SKM-1 (cell line): ENCODE measurements around the gene LASP1.
"Not testable (repeated sequence)": the region's sequence is repeated elsewhere in the genome, so short reads cannot be mapped to it uniquely, and the experiment has no call there.

Experiments
- DNase-seq: peaks from one replicate; lab custom pipeline; 2025; ENCODE audit not compliant: unreplicated experiment; lab: John Stamatoyannopoulos, UW

The LASP1 gene

DNA sequence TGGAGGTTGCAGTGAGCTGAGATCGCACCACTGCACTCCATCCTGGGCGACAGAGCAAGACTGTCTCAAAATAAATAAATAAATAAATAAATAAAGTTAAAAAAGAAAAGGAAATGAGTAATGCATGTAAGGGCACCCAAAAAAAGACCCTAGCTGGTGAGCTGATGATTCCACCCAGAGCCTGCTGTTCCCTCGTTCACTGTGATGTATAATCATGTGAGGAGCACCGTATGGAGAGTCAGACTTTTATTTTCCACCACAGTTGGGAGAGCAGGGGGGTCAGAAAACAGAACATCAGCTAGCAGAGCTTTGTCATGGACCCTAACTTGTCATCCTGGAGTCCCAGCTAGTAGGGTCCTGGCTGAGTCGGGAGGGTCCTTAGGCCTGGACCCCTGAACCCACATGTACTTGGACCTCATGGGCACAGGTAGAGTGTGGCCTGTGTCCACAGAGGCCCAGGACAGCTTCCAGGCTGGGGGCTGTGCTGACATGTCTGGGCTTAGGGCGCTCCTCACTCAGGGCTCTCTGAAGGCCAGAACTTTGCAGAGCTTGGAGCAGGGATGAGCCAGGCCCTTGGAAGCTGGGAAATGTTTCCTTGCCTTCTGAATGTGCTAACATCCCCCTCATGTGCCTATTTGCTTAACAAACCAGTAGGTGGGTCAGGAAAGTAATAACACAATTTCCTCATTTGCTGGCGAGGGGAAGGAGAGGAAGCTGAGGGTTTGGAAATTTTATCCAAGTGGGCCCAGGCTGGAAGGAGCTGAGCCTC lies 36.8 kb downstream of the LASP1 start:
- no peak for DNase-seq

DNA sequence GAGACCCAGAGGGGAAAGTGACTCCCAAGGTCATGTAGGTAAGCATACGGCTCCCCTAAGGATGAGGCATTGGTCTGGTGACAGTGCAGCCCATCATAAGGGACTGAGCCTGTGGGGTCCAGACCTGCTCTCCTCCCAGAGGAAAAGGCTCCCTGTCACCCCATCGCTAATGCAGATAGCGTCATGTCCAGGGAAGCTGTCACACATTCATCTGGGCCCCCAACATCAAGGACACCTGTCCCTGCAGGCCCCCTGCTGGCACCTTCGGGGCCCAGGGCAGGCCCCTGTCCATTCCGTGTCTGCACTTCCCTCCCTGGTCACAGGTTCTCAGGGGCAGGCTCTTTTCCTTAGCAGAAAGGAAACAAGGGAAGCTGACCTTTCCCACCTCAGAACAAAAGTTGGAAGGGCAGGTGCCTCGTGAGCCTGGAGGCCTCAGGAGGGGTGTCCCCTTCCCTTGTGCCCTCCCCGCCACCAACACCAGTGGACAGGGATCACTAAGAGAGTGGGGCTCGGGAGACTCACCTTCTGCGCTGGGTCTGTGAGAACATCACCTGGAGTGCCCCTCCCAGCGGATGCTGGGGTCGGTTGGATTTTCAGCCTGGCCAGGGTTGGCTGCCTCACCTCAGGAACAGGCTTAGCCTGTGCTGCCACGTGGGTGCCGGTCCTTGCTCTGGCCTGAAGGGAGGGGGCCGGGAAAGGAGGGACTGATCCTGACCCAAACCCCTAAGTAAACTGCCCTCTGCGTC lies 38.2 kb downstream of the LASP1 start:
- no peak for DNase-seq

DNA sequence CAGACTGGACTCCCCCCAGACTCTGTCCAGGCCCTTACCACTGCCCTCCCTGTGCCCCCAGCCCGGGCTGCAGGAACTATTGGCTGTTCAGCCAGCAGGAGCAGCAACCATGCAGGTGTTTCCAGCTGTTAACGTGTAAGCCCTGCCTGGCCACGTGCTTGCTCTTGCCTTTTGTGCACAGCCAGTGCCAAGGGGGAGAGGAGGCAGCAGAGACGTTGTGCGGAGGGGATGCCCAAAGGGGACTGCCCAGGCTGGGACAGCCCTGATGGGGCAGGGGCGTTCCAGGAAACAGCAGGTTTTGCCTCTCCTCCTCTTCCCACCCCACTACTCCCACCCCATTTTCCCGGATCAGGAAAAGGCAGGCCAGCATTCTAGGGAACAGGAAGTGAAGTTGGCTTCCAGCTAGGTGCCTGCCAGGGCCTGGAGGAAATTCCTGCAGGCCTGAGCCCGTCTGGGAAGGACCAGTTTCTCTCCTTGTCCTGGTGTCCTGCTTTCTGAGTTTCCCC lies 38.9 kb downstream of the LASP1 start:
- DNase-seq: no peak

DNA sequence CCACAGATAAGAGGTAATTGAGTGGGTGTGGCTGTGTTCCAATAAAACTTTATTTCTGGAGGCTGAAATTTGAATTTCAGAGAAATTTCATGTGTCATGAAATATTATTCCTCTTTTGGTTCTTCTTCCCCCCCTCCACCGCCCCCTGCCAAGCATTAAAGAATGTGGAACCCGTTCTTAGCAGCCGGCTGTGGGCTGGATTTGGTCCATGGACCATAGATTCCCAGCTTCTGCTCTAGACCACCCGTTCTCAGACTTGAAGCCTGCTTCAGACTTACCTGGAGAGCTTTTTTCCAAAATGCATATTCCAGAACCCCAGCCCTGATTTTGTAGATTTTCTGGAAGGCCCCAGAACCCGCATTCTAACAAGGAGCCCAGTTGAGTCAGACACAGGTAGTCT lies 40.5 kb downstream of the LASP1 start:
- DNase-seq: no peak

DNA sequence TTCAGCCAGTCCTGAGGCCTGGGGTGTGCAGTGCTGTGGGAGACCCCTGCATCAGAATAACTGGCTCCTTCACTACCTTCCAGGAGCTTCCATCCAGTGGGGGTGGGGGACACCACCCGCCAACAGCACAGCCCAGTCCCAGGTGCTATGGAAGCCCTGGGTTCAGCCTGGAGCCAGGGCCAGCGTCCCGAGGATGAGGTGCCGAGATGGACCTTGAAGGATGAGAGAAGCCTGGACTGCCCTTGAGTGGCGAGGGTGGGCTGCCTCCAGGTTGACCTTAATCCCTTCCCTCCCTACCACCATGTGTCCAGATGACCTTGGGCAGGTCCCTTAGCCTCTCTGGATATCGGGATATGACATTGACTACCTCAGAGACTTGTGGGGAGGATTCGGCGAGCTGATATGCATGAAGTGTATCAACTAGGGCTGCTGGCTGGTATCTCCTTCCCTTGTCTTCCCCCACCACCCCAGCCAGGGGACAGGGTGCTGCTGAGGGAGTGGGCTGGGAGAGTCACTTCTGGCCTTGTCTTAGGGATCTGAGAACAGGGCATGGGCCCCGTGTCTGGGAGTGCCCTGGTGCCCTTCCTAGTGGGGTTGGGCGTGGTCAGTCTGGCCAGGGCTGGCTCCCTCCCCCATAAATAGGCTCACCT lies 41.3 kb downstream of the LASP1 start:
- no peak for DNase-seq

DNA sequence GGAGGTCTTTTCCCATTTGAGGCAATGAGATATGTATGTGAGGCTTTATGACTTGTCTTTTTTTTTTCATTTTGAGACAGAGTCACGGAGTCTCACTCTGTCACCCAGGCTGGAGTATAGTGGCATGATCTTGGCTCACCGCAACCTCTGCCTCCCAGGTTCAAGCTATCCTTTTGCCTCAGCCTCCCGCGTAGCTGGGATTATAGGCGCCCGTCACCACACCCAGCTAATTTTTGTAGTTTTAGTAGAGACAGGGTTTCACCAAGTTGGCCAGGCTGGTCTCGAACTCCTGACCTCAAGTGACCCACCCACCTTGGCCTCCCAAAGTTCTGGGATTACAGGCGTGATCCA lies 41.8 kb downstream of the LASP1 start:
- DNase-seq: not testable (repeated sequence)

DNA sequence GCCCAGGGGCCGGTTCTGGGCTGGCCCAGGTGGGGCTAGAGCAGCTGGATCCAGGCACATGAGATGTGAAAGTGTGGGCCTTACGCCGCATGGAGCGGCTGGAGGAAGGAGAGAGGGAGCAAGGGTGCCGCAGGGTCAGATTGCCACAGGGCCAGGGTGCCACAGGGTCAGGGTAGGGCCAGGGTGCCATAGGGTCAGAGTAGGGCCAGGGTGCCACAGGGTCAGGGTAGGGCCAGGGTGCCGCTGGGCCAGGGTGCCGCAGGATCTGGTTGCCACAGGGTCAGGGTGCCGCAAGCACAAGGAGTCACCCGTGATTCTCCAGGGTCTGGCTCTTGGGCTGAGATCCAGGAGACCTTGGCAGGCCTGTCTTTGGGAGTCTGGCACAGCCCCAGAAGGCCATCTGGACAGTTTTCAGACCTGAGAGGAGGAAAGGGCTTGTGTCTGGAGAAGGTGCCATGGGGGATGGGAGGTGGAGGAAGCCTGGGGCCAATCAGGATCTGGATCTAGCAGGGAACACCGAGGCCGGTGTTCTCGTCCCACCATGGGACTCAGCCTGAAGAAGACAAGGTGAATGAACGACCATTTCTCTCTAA lies 42.5 kb downstream of the LASP1 start:
- no peak for DNase-seq

DNA sequence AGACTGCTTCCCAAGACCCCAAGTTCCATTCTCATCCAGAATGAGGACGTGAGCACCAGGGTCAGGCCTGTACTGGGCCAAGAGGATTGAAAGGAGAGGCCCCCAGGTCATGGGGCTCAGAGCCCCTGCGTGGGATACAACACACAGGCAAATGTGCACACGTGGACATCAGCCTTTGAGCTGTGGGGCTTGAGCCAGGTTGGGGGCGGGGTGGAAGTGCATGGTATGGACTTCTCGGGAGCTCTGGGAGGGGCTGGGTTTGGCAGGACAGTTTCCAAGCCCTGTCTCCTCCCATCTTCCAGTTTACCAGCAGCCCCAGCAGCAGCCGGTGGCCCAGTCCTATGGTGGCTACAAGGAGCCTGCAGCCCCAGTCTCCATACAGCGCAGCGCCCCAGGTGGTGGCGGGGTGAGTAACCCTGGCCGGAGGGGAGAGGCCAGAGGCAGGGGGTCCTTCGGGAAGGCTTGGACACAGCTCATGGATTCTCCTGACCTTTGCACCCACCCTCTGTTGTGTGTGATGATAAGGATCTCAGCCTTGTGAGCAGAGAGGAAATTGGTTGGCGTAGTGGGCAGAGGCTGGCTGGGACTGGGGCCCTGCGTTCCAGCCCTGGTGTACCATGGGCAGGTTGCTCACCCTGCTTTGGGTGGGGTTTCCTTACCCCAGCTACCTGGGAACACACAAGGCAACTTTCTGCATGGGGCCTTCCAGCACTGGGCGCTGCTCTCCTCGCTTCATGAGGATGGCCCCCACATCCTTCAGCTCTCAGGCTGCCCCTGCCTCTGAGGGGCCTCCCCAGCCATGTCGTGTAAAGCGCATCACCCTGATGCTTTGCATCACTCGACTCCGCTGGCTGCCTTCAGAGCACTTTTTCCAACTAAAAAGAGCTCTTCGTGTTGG lies 45.1 kb downstream of the LASP1 start:
- DNase-seq: no peak

DNA sequence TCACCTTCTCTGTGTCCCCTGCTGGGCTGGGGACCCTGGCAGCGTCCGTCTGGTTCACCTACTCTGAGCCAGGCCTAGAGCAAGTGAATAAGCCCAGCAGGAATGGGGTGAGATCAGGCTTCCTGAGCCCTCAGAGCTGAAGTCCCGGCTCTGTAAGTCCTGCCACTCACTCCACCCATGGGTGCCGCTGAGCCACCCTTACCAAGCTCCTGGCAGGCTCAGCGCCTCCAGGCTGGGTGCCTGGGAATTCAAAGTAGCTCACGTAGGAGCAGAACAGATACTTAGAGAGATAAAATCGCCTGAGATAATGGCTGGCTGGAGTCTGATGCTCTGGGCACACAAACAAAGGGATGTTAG lies 45.8 kb downstream of the LASP1 start:
- DNase-seq: no peak

DNA sequence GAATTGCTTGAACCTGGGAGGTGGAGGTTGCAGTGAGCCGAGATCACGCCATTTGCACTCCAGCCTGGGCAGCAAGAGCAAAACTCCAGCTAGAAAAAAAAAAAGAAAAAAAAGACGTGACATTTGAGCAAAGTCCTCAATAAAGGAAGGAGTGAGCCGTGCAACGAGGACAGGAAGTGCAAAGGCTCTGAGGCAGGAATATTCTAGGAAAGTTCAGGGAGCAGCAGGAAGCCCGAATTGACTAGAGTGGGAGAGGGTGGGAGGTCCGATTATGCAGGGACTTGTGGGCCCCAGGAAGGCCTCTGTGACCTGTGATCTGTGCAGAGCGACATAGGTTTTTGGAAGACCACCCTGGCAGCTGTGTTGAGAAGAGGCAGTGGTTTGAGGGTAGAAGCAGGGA lies 46.9 kb downstream of the LASP1 start:
- no peak for DNase-seq

DNA sequence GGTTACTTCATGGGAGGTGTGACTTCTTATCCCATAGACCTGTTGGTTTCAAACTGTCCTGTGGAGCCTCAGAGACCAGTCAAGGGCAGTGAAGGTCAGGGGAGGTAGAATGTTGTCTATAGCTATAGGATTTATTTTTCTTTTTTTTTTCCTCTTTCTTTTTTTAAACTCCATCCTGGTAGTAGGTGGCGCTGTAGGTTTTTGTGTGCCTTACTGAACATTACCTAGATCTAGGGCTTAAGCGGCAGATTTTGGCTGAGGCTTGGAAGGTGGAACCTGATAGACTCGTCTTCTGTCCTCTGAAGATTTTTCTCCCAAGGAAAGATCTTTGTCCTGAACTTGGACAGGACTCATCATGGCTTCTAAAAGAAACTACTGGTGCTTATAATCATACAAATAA lies 47.4 kb downstream of the LASP1 start:
- DNase-seq: no peak

DNA sequence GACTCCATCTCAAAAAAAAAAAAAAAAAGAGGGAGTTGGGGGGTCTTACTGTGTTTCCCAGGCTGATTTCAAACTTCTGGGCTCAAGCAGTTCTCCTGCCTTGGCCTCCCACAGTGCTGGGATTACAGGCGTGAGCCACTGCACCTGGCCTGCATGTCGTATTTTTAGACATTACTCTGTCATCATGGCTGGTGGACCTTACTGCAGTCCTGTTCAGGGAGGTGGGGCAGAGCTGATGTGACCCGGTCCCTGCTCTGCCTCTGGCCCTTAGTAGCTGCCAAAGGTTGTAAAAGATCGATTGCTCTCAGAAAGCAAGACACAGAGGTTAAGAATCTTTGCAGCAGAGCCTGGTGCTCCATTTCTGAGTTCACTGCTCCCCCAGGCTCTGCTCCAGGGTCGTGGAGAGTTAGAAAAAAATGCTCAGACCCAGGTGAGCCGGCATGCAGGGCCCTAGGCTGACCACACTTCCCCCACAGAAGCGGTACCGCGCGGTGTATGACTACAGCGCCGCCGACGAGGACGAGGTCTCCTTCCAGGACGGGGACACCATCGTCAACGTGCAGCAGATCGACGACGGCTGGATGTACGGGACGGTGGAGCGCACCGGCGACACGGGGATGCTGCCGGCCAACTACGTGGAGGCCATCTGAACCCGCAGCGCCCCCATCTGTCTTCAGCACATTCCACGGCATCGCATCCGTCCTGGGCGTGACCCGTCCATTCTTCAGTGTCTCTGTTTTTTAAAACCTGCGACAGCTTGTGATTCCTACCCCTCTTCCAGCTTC lies 48.5 kb downstream of the LASP1 start:
- DNase-seq: no peak

DNA sequence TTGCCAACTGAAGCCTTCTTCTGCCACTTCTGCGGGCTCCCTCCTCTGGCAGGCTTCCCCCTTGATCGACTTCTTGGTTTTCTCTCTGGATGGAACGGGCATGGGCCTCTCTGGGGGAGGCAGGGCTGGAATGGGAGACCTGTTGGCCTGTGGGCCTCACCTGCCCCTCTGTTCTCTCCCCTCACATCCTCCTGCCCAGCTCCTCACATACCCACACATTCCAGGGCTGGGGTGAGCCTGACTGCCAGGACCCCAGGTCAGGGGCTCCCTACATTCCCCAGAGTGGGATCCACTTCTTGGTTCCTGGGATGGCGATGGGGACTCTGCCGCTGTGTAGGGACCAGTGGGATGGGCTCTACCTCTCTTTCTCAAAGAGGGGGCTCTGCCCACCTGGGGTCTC lies 49.1 kb downstream of the LASP1 start:
- DNase-seq: no peak

DNA sequence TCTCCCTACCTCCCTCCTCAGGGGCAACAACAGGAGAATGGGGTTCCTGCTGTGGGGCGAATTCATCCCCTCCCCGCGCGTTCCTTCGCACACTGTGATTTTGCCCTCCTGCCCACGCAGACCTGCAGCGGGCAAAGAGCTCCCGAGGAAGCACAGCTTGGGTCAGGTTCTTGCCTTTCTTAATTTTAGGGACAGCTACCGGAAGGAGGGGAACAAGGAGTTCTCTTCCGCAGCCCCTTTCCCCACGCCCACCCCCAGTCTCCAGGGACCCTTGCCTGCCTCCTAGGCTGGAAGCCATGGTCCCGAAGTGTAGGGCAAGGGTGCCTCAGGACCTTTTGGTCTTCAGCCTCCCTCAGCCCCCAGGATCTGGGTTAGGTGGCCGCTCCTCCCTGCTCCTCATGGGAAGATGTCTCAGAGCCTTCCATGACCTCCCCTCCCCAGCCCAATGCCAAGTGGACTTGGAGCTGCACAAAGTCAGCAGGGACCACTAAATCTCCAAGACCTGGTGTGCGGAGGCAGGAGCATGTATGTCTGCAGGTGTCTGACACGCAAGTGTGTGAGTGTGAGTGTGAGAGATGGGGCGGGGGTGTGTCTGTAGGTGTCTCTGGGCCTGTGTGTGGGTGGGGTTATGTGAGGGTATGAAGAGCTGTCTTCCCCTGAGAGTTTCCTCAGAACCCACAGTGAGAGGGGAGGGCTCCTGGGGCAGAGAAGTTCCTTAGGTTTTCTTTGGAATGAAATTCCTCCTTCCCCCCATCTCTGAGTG lies 49.6 kb downstream of the LASP1 start:
- DNase-seq: no peak

DNA sequence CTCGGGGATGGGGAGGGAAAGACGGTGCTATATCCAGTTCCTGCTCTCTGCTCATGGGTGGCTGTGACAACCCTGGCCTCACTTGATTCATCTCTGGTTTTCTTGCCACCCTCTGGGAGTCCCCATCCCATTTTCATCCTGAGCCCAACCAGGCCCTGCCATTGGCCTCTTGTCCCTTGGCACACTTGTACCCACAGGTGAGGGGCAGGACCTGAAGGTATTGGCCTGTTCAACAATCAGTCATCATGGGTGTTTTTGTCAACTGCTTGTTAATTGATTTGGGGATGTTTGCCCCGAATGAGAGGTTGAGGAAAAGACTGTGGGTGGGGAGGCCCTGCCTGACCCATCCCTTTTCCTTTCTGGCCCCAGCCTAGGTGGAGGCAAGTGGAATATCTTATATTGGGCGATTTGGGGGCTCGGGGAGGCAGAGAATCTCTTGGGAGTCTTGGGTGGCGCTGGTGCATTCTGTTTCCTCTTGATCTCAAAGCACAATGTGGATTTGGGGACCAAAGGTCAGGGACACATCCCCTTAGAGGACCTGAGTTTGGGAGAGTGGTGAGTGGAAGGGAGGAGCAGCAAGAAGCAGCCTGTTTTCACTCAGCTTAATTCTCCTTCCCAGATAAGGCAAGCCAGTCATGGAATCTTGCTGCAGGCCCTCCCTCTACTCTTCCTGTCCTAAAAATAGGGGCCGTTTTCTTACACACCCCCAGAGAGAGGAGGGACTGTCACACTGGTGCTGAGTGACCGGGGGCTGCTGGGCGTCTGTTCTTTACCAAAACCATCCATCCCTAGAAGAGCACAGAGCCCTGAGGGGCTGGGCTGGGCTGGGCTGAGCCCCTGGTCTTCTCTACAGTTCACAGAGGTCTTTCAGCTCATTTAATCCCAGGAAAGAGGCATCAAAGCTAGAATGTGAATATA lies 50.8 kb downstream of the LASP1 start:
- DNase-seq: no peak

DNA sequence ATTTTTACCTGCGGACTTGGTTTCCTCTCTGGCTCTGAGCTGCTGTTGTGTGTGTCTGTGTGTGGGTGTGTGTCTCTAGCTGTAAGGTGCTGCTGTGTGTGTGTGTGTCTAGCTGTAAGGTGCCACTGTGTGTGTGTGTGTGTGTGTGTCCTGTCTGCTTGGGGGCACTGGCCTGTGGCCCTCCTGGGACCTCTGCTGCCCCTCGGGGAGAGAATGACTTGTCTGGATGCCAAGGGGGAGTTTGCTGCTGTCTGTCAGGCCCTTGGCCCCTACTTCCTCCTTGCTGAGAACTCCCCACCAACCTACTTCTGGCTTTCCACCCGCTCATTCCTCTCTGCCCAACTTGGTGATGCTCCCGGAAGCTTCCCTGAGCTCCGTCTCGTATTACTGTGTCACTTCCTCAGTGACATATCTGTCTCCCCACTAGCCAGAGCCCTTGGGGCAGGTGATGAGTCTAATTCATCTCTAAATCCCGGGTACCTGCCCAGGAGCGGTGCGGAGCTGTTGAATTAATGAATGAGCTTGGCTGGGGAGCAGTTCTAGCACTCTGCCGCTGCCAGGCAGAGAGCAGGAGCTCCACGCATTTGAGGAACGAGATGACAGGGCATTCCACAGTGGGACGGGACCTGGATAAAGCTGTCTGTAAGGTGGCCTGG lies 52.0 kb downstream of the LASP1 start:
- no peak for DNase-seq

DNA sequence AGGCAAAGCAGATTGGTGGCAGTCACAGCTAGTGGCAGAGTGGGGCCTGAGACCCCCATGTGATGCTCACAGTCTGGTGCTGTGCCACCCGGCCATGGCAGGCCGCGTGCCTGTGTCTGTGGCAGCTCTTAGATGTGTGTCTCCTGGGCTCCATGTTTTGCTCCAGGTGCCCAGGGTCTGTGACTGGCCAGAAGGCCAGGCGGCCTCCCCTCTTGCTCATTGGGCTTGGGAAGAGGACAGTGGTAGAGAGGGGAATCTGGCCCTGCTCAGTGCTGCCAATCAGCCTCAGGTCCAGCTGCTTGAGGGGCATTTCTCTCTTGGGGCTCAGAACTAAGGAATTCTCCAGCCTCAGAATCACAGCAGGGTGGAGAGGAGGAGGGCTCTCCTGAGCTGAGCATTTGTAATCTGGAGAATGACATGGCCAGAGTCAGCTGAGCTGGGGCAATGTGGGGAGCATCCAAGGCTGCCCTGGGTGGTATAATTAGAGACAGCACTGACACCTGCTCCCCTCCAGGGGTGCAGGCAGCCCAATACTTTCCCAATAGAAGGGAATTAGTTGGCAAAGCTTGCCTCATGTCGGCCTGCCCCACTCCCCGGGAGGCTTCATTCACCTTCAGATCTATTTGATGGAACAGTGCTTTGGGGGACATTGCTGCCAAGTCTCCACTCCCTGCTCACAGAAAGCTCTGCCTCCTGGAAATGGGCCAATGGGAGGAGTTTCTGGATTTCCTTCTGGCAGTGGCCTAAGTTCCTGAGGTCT lies 52.9 kb downstream of the LASP1 start:
- DNase-seq: no peak
